Measurements from ENCODE around the gene RBFOX2. TPM values are rescaled to one million over a fixed set of nuclear protein-coding genes. Genes with fewer than 3 reads are reported as not detected.

Gene RBFOX2, protein sequence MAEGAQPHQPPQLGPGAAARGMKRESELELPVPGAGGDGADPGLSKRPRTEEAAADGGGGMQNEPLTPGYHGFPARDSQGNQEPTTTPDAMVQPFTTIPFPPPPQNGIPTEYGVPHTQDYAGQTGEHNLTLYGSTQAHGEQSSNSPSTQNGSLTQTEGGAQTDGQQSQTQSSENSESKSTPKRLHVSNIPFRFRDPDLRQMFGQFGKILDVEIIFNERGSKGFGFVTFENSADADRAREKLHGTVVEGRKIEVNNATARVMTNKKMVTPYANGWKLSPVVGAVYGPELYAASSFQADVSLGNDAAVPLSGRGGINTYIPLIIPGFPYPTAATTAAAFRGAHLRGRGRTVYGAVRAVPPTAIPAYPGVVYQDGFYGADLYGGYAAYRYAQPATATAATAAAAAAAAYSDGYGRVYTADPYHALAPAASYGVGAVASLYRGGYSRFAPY
- 0.94 and 1.0 TPM in 2 replicates for total RNA-seq (2013; cell fraction: nucleolus; rRNA removed)
- total RNA-seq (2014; rRNA removed) (not detected in 2 replicates), total RNA-seq (2014; rRNA removed; fragmentation: Illumina TruSeq; extraction: Trizol) (not detected in 2 replicates), total RNA-seq (2021) (0.11 and 0.46 TPM in 2 replicates), polyA plus RNA-seq (2011; rRNA removed) (2.4 and 2.7 TPM in 2 replicates), polyA plus RNA-seq (2014; fragmentation: Illumina TruSeq; extraction: Trizol) (0.02 and 0.07 TPM in 2 replicates), polyA plus RNA-seq (2014; fragmentation: Nextera tagmentation; extraction: Ambion mirVana) (not detected), polyA plus RNA-seq (2014; rRNA removed) (0.01 TPM in 1 of 2 replicates, not detected in the other), polyA plus RNA-seq (2016; fragmentation: Nextera tagmentation; extraction: Ambion mirVana) (under 1 TPM; 0.13 to 0.20 TPM), polyA minus RNA-seq (2011; rRNA and poly(A)+ RNA removed) (2.9 and 3.8 TPM in 2 replicates), Bru-seq, nascent RNA (percentile 35 among the genes with signal in this experiment), BruChase-seq, experiment 1, labeled RNA remaining after a 6-hour chase (percentile 34 among the genes with signal in this experiment), BruChase-seq, experiment 2, labeled RNA remaining after a 2-hour chase (percentile 36 among the genes with signal in this experiment)
- not detected for polyA plus RNA-seq (2011; ENCODE audit: low read depth)
- 2.1 and 2.2 TPM in 2 replicates for polyA plus RNA-seq (2011; cell fraction: cytosol; rRNA removed)
- polyA plus RNA-seq (2011; cell fraction: nucleus; rRNA removed), result 3.8 and 4.5 TPM in 2 replicates
- 0.19 and 0.24 TPM in 2 replicates for polyA plus RNA-seq (2012)
- polyA minus RNA-seq (2011; cell fraction: cytosol; rRNA and poly(A)+ RNA removed), result 0.80 and 1.8 TPM in 2 replicates
- polyA minus RNA-seq (2011; cell fraction: nucleus; rRNA and poly(A)+ RNA removed), result 3.1 and 3.3 TPM in 2 replicates
- long read RNA-seq, experiment 1, partial matches to known transcripts, result 0 of 665 reads
- long read RNA-seq, experiment 1, other reads (novel, unspliced or antisense), result 665 of 665 reads
- long read RNA-seq, experiment 2, partial matches to known transcripts, result 0 of 284 reads
- long read RNA-seq, experiment 2, other reads (novel, unspliced or antisense), result 284 of 284 reads

DNA sequence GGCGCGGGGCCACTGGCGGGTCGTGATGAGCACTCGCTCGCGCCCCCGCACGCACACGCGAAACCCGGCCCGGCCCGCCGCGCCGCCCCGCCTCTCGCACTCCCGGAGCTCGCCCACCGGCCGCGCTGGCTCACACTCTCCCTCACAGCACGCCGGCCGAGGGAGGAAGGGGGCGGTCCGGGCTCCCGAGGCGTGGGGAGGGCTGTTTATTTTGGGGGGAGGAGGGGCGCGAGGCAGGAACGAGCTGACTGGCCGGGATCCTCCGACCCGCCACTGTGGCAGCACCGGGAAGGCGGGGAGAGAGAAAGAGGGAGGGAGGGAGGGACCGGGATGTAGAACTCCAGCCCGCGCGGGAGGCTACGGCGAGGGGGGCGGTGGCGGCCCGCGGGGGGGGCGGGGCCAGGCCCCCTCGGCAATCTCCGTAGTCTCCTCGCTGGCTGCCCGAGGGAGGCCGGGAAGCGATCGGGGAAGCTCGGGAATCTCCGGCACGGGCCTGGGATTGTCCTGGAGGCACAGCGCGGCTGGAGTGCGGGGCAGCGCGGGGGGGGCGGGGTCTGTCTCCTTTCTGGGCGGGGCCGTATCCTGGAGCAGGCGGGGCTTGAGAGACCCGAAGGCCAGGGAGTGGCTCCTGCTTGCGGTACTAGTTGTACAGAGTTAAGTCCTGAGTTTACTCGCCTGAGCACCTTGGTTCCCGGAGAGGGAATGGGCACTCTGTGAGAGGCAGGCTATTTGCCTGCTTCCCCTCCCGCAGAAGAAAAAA, at the start of gene RBFOX2:
TSS of gene RBFOX2 (minus strand) at position 179 of the 760 bp plus-strand sequence. CDS start 399 bp downstream, outside the sequence.
- H4K20me1 ChIP-seq (ENCODE audit: control insufficient read depth, insufficient read depth), result no peaks in the 10 kb centered on the region
- H3K36me3 ChIP-seq (ENCODE audit: control insufficient read depth in 2 of 2, insufficient read depth in 2 of 2, low read length in 1 of 2), result no peaks in the 10 kb centered on the region
- peaks cover 0 to 5% of the 10 kb centered on the region in 2 experiments; a peak in 1 of 4 replicates for H3K27me3 ChIP-seq (replicated peaks in 1 of 2; ENCODE audit: control insufficient read depth in 2 of 2, insufficient read depth in 2 of 2, low read length in 1 of 2)
- ChIA-PET RAD21 (ENCODE audit: unreplicated experiment) (no interaction called here), SMC1A (ENCODE audit: uncharacterized antibody, unreplicated experiment) (interaction anchor here (1.1 kb wide), 1 partner anchor 12 kb away, joined by 3 read pairs; no protein-coding TSS in a partner anchor), POLR2A (no interaction called here), CTCF (interaction anchor here (0.6 kb wide), 1 partner anchor 37 kb away, joined by 3 read pairs; no protein-coding TSS in a partner anchor)
- H3K4me2 ChIP-seq (ENCODE audit: control insufficient read depth, insufficient read depth), result peak within 1 kb of the TSS; percentile 24
- intact Hi-C loops (cut with micrococcal nuclease; ENCODE audit: unreplicated experiment) (no loop called here), in situ Hi-C loops (cut with MboI) (no loop called here)
- no peaks in the 10 kb centered on the region for H3K4me1 ChIP-seq (ENCODE audit: control insufficient read depth, insufficient read depth, low read length)
- no TSS peak for BruUV-seq (replicated peaks)
- H3K9ac ChIP-seq (ENCODE audit: control insufficient read depth, insufficient read depth, low read length), result no peak within 1 kb of the TSS
- no peak for DNase-seq (ENCODE audit: low read depth, low spot score)
- H3K79me2 ChIP-seq (ENCODE audit: control insufficient read depth, insufficient read depth, low read length), result no peaks in the 10 kb centered on the region
- 7% methylated on average over 27 of the region's 74 CpGs for WGBS (ENCODE audit: insufficient coverage, insufficient replicate concordance, low lambda C conversion rate, missing lambda C conversion rate)
- peak within 1 kb of the TSS; percentile 2 for H3K4me3 ChIP-seq
- H2AFZ ChIP-seq (ENCODE audit: control insufficient read depth, low read depth, low read length), result peak within 1 kb of the TSS; percentile 46
- ATAC-seq, result peak; percentile 86
- H3K9me3 ChIP-seq (replicated peaks; ENCODE audit: control insufficient read depth, insufficient read depth, low read length), result no peaks in the 10 kb centered on the region
- no peak within 1 kb of the TSS for H3K27ac ChIP-seq (ENCODE audit: control insufficient read depth, insufficient read depth)
- FAIRE-seq, result no peak
- TF ChIP-seq IKZF1 (conservative IDR thresholded peaks at IDR 0.05) (no peak), CHD2 (IDR thresholded peaks at IDR 0.05; ENCODE audit: borderline replicate concordance, low read depth, low read length) (no peak), ZZZ3 (IDR thresholded peaks at IDR 0.05; ENCODE audit: control insufficient read depth, insufficient read length, low read depth) (no peak), MYB (IDR thresholded peaks at IDR 0.05; ENCODE audit: borderline replicate concordance, low read depth, low read length) (no peak), PAX5 (IDR thresholded peaks at IDR 0.05; ENCODE audit: borderline replicate concordance, low read depth, low read length) (no peak), ZNF217 (IDR thresholded peaks at IDR 0.05) (no peak)
- TF ChIP-seq, protein P1, sequence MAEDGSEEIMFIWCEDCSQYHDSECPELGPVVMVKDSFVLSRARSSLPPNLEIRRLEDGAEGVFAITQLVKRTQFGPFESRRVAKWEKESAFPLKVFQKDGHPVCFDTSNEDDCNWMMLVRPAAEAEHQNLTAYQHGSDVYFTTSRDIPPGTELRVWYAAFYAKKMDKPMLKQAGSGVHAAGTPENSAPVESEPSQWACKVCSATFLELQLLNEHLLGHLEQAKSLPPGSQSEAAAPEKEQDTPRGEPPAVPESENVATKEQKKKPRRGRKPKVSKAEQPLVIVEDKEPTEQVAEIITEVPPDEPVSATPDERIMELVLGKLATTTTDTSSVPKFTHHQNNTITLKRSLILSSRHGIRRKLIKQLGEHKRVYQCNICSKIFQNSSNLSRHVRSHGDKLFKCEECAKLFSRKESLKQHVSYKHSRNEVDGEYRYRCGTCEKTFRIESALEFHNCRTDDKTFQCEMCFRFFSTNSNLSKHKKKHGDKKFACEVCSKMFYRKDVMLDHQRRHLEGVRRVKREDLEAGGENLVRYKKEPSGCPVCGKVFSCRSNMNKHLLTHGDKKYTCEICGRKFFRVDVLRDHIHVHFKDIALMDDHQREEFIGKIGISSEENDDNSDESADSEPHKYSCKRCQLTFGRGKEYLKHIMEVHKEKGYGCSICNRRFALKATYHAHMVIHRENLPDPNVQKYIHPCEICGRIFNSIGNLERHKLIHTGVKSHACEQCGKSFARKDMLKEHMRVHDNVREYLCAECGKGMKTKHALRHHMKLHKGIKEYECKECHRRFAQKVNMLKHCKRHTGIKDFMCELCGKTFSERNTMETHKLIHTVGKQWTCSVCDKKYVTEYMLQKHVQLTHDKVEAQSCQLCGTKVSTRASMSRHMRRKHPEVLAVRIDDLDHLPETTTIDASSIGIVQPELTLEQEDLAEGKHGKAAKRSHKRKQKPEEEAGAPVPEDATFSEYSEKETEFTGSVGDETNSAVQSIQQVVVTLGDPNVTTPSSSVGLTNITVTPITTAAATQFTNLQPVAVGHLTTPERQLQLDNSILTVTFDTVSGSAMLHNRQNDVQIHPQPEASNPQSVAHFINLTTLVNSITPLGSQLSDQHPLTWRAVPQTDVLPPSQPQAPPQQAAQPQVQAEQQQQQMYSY (CRISPR knock-in tag; IDR thresholded peaks at IDR 0.05), result no peak
- TF ChIP-seq, protein P2, sequence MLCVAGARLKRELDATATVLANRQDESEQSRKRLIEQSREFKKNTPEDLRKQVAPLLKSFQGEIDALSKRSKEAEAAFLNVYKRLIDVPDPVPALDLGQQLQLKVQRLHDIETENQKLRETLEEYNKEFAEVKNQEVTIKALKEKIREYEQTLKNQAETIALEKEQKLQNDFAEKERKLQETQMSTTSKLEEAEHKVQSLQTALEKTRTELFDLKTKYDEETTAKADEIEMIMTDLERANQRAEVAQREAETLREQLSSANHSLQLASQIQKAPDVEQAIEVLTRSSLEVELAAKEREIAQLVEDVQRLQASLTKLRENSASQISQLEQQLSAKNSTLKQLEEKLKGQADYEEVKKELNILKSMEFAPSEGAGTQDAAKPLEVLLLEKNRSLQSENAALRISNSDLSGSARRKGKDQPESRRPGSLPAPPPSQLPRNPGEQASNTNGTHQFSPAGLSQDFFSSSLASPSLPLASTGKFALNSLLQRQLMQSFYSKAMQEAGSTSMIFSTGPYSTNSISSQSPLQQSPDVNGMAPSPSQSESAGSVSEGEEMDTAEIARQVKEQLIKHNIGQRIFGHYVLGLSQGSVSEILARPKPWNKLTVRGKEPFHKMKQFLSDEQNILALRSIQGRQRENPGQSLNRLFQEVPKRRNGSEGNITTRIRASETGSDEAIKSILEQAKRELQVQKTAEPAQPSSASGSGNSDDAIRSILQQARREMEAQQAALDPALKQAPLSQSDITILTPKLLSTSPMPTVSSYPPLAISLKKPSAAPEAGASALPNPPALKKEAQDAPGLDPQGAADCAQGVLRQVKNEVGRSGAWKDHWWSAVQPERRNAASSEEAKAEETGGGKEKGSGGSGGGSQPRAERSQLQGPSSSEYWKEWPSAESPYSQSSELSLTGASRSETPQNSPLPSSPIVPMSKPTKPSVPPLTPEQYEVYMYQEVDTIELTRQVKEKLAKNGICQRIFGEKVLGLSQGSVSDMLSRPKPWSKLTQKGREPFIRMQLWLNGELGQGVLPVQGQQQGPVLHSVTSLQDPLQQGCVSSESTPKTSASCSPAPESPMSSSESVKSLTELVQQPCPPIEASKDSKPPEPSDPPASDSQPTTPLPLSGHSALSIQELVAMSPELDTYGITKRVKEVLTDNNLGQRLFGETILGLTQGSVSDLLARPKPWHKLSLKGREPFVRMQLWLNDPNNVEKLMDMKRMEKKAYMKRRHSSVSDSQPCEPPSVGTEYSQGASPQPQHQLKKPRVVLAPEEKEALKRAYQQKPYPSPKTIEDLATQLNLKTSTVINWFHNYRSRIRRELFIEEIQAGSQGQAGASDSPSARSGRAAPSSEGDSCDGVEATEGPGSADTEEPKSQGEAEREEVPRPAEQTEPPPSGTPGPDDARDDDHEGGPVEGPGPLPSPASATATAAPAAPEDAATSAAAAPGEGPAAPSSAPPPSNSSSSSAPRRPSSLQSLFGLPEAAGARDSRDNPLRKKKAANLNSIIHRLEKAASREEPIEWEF (IDR thresholded peaks at IDR 0.05; ENCODE audit: insufficient replicate concordance, low read depth, low read length), result no peak

Measured in GM12878 (cell line).